NCI-H446 (cell line): Measurements from ENCODE around the gene SIT1.
A peak's percentile ranks its signal among the peaks of the same experiment; 100 is the strongest.

Source experiments
- DNase-seq, 2 experiments: peaks; one replicate each; lab custom pipeline; 2025; lab: John Stamatoyannopoulos, UW

Gene SIT1

DNA sequence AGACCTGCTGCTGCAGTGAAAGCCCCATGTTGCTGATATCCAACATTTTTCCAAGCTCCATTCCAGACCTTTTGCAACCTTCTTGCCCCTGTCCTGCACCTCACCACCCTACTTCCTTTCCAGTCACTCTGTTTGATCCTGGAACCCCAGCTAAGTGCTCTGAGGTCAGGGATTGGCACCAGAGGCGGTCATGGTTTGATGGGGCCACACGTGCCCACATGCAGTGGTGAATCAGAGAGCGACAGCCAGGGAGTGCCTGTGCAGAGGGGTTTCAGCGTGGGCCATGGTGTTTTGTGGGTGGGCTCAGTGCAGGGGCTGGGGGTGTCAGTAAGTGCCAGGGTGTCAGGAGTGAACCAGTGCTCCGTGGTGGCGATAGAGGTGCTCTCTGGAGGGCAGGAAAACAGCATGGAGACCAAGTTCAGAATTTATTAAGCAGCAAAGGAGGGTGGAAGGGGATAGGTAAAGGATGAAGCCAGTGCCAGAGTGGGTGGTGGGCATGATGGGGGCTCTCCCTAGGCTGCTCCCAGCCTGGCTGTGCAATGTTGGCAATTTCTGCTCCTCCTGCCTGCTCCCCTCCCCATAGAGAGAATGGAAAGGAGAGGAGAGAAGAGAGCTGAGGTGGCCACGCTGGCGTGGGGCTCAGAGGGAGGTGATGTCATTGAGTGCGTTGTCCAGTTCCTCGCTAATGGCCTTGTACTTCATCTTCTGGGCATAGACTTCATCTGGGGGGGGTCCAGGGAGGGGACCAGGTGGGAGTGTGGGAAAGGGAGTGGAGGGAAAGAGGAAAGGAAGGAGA is 32.0 kb upstream of the SIT1 start:
- DNase-seq, result no peak

GRCh38 chr9:35682051-35682450 is 31.3 kb upstream of the SIT1 start:
- no peak for DNase-seq

GRCh38 chr9:35681341-35682002 is 30.7 kb upstream of the SIT1 start:
- DNase-seq, result no peak

DNA sequence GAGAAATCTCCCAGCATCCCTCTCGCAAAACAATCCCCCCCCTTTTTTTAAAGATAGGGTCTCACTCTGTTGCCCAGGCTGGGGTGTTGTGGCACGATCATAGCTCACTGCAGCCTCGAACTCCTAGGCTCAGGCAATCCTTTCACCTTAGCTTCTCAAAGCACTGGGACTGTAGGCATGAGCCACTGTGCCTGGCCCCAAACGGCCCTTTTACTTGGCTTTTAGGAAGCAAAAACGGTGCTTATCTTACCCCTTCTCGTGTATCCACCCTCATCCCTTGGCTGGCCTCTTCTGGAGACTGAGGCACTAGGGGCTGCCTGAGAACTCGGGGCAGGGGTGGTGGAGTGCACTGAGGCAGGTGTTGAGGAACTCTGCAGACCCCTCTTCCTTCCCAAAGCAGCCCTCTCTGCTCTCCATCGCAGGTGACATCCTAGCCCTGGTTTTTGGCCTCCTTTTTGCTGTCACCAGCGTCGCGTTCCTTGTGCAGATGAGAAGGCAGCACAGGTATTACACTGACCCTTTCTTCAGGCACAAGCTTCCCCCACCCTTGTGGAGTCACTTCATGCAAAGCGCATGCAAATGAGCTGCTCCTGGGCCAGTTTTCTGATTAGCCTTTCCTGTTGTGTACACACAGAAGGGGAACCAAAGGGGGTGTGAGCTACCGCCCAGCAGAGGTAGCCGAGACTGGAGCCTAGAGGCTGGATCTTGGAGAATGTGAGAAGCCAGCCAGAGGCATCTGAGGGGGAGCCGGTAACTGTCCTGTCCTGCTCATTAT is 29.8 kb upstream of the SIT1 start:
- DNase-seq, result no peak

DNA sequence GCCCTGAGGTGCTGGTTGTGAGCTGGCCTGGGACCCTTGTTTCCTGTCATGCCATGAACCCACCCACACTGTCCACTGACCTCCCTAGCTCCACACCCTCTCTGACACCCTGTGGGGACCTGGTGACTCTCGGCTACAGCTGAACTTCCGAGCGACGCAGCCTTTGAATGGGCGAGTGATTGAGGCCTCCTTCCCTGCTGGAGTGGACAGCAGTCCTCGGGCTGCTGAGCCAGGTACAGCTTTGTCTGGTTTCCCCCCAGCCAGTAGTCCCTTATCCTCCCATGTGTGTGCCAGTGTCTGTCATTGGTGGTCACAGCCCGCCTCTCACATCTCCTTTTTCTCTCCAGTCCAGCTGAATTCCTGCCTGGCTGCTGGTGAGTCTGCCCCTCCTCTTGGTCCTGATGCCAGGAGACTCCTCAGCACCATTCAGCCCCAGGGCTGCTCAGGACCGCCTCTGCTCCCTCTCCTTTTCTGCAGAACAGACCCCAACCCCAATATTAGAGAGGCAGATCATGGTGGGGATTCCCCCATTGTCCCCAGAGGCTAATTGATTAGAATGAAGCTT is 29.1 kb upstream of the SIT1 start:
- DNase-seq, result no peak

DNA sequence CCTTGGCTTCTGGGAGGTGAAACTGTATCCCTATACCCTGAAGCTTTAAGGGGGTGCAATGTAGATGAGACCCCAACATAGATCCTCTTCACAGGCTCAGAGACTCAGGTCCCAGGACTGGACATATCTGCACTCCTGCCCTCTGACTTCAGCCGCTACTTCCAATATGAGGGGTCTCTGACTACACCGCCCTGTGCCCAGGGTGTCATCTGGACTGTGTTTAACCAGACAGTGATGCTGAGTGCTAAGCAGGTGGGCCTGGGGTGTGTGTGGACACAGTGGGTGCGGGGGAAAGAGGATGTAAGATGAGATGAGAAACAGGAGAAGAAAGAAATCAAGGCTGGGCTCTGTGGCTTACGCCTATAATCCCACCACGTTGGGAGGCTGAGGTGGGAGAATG is 28.4 kb upstream of the SIT1 start:
- no peak for DNase-seq

GRCh38 chr9:35675732-35676392 is 25.1 kb upstream of the SIT1 start:
- DNase-seq, result no peak

- no peak for DNase-seq
Measured at GRCh38 chr9:35675204-35675603, 24.5 kb upstream of the SIT1 start.

GRCh38 chr9:35674025-35674361 is 23.3 kb upstream of the SIT1 start:
- DNase-seq, result no peak

GRCh38 chr9:35673132-35674024 is 22.6 kb upstream of the SIT1 start, which contains the start of gene CA9:
Gene CA9 (plus strand): TSS chr9:35673928. CDS start chr9:35673960, 32 bp downstream.
- peak in 1 of 2 experiments; percentile 74 for DNase-seq

DNA sequence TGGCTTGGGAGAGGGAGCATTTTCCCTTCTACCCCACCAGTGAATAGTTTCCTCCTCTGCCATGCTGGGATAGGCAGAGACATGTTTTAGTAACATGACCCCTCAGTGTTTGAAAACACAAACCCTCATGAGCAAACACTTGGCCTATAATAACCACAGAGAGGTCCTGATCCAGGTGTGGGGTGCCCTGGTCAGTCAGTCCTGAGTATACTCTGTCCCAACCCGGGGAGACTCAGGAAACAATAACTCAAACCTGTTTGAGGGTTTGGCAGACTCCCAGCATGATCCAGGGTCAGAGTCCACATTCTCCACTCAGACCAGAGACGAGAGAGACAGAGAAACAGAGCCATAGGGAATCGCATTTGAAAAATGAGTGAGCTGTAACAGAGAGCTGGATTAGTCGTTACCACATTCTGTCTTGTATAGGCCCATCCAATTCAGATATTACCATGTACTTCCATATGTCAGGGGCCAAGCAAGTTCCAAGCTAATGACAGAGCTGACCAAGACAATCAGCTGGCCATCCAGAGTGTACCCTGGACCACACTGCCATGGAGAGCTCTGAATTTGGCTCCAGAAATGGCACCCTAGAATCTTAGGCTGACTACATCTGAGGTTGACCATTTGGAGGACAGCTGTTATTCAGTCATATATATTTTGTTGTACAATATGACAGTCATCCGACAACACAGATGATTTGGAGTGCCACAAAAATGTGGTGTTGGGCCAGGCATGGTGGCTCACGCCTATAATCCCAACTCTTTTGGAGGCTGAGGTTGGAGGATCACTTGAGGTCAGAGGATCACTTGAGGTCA is 18.8 kb upstream of the SIT1 start:
- no peak for DNase-seq

DNA sequence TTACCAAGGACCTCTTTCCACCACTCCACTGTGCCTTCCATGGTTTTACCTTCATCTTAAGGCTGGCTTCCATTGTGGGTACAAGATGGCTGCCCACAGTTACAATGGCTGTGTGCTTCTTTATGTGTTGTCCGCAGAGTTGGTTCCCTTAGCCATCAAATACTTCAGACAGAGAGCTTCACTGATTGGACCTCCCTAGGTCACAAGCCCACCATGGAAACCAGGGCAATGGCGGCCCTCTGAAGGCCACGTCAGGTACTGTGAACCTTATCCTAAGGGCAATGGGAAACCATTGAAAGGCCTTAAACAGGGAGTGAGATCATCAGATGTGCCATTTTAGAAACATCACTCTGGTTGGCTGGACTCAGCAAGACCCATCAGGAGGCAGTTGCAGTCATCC is 17.2 kb upstream of the SIT1 start:
- DNase-seq, result no peak

DNA sequence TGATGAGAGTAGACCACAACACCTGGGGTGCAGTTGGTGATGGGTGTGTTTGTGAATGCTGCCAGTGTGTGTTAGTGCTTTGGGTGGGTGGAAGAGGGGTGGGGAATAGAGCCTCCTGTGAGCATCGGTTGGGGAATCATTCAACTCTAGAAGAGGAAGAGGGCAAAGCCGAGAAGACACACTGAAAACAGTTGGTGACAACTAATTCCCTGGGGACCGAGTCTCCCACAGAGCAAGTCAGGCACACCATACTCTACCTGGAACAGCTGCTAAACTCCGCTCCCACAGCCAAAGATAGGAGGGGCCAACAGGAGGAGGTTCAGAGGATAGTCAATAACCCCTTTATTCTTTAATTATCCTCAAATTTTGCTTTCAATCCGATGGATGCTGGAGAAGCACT is 15.8 kb upstream of the SIT1 start:
- DNase-seq, result no peak

- DNase-seq, result no peak
Measured at GRCh38 chr9:35666045-35666444, 15.3 kb upstream of the SIT1 start.

GRCh38 chr9:35665471-35665818 is 14.7 kb upstream of the SIT1 start:
- DNase-seq, result peak in 1 of 2 experiments; percentile 59

- DNase-seq, result peak; percentile 34 to 88
Measured at GRCh38 chr9:35664531-35665470, 14.1 kb upstream of the SIT1 start, which contains the start of gene ARHGEF39. Gene ARHGEF39 (minus strand): TSS chr9:35665195. CDS start chr9:35665169, 26 bp downstream.

DNA sequence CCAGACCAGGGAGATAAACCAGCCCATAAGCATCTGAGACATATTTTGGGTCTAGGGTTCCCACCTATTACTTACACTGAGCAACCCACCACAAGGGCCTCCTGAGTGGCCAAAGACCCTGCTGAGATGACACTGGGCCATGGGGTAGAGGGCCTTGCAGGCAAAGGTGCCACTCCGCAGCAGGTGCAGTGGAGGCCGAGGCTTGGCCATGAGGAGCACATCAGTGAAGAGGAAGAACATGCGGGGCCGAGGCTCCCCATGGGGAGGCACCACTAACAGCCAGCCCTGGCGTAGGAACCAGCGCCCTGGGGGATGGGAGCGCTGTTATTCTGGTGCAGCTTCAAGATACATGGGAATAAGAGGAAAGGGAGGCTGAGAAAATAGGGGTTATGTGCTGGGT is 11.7 kb upstream of the SIT1 start:
- no peak for DNase-seq

GRCh38 chr9:35661756-35662350 is 11.1 kb upstream of the SIT1 start:
- DNase-seq, result no peak
